Panc1 (cell line): Measurements from ENCODE around the gene FSIP2.

Source experiments
- POLR2AphosphoS5 ChIP-seq: IDR thresholded peaks from 2 replicates; pipeline ENCODE4 v1.6.1; 2012; ENCODE audit warnings: mild to moderate bottlenecking, low read depth, low read length, moderate library complexity
- SIN3A ChIP-seq: IDR thresholded peaks from 2 replicates; pipeline ENCODE4 v1.6.1; 2012; ENCODE audit warnings: low read depth, mild to moderate bottlenecking, low read length, moderate library complexity, borderline replicate concordance; ENCODE audit not compliant: insufficient read depth
- TCF7L2 ChIP-seq: IDR thresholded peaks from 2 replicates; pipeline ENCODE4 v1.6.1; 2011; ENCODE audit warnings: mild to moderate bottlenecking, low read depth, low read length, inconsistent platforms
- TF ChIP-seq, protein P1 (sequence below): fragments of 450-650 bp; IDR thresholded peaks from 2 replicates; pipeline ENCODE4 v1.5.1; 2017; ENCODE audit warnings: mild to moderate bottlenecking
- TF ChIP-seq, protein P2 (sequence below), 2 experiments: IDR thresholded peaks; 2 replicates each; pipeline ENCODE4 v1.6.1; 2011 to 2012; ENCODE audit warnings: low read depth in 2 of 2, control low read depth in 1 of 2, low read length in 1 of 2, mild to moderate bottlenecking in 1 of 2, moderate library complexity in 1 of 2; ENCODE audit not compliant: insufficient read depth in 1 of 2

DNA sequence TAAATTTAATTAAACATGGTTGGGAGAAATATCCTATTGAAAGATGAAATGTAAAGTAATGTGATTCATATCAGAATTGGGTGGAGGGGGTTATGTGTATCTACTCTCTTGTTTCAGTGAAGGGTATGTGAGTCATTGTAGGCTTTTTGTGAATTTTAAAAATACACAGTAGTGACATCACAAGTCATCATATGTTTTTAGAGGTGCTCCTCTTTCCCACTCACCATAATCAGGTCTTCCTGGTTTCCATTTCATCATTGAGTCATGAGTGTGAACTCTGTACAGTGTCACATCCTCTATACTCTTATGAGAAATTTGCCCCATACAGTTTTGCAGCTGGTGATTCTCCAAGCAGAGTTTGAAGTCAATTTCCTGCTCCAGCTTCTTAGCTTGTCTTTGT, 18.8 kb downstream of the FSIP2 start:
- TF ChIP-seq, protein P1, sequence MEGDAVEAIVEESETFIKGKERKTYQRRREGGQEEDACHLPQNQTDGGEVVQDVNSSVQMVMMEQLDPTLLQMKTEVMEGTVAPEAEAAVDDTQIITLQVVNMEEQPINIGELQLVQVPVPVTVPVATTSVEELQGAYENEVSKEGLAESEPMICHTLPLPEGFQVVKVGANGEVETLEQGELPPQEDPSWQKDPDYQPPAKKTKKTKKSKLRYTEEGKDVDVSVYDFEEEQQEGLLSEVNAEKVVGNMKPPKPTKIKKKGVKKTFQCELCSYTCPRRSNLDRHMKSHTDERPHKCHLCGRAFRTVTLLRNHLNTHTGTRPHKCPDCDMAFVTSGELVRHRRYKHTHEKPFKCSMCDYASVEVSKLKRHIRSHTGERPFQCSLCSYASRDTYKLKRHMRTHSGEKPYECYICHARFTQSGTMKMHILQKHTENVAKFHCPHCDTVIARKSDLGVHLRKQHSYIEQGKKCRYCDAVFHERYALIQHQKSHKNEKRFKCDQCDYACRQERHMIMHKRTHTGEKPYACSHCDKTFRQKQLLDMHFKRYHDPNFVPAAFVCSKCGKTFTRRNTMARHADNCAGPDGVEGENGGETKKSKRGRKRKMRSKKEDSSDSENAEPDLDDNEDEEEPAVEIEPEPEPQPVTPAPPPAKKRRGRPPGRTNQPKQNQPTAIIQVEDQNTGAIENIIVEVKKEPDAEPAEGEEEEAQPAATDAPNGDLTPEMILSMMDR, result no peak
- TF ChIP-seq, protein P2, sequence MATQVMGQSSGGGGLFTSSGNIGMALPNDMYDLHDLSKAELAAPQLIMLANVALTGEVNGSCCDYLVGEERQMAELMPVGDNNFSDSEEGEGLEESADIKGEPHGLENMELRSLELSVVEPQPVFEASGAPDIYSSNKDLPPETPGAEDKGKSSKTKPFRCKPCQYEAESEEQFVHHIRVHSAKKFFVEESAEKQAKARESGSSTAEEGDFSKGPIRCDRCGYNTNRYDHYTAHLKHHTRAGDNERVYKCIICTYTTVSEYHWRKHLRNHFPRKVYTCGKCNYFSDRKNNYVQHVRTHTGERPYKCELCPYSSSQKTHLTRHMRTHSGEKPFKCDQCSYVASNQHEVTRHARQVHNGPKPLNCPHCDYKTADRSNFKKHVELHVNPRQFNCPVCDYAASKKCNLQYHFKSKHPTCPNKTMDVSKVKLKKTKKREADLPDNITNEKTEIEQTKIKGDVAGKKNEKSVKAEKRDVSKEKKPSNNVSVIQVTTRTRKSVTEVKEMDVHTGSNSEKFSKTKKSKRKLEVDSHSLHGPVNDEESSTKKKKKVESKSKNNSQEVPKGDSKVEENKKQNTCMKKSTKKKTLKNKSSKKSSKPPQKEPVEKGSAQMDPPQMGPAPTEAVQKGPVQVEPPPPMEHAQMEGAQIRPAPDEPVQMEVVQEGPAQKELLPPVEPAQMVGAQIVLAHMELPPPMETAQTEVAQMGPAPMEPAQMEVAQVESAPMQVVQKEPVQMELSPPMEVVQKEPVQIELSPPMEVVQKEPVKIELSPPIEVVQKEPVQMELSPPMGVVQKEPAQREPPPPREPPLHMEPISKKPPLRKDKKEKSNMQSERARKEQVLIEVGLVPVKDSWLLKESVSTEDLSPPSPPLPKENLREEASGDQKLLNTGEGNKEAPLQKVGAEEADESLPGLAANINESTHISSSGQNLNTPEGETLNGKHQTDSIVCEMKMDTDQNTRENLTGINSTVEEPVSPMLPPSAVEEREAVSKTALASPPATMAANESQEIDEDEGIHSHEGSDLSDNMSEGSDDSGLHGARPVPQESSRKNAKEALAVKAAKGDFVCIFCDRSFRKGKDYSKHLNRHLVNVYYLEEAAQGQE (IDR thresholded peaks at IDR 0.05; ENCODE audit: insufficient read depth in 1 of 2, low read depth in 2 of 2, low read length in 1 of 2), result no peak
- TF ChIP-seq POLR2AphosphoS5 (no peak), TCF7L2 (no peak), SIN3A (no peak)
